Caco-2 (cell line): ENCODE data around the gene GSDME. TPM values are rescaled to one million over a fixed set of nuclear protein-coding genes. Genes with fewer than 3 reads are reported as not detected.

Source experiments
- BruUV-seq: library from RNA; stranded (reverse); fragments of 400-500 nt; replicated peaks from 2 replicates; lab custom pipeline; 2021; lab: Mats Ljungman, UMichigan
- CTCF ChIA-PET: fragments of 300-600 bp; sonication (Branson Sonifier 250); formaldehyde crosslinking; loops from one replicate; lab custom pipeline; 2022; ENCODE audit warnings: antibody characterized with exemption; lab: Charles Lee
- POLR2A ChIA-PET: fragments of 300-600 bp; sonication (Branson Sonifier 250); formaldehyde crosslinking; loops from one replicate; lab custom pipeline; 2022; ENCODE audit warnings: antibody characterized with exemption; lab: Charles Lee
- DNase-seq, 2 experiments: peaks; one replicate each; pipeline versions ENCODE4 v3.0.0 to v3.0.0-alpha.2; 2020 to 2022
- H3K27me3 ChIP-seq: replicated peaks from 2 replicates; pipeline ENCODE4 v1.6.0; 2011; ENCODE audit warnings: low read length; ENCODE audit not compliant: control insufficient read depth, insufficient read depth
- H3K36me3 ChIP-seq: 2 replicates; pipeline ENCODE4 v1.5.1; 2011; ENCODE audit warnings: low read length; ENCODE audit not compliant: control insufficient read depth, insufficient read depth
- H3K4me1 ChIP-seq: fragments of 250-450 bp; sonication (Bioruptor Pico); 2 replicates; pipeline ENCODE4 v1.5.1; 2020; ENCODE audit warnings: mild to moderate bottlenecking
- H3K4me3 ChIP-seq: 2 replicates; pipeline ENCODE4 v1.5.1; 2011; ENCODE audit warnings: low read depth, mild to moderate bottlenecking, control low read depth, low read length
- H3K9me3 ChIP-seq: fragments of 250-450 bp; sonication (Bioruptor Pico); 2 replicates; pipeline ENCODE4 v1.5.1; 2020; ENCODE audit warnings: mild to moderate bottlenecking, moderate library complexity
- H3K27ac Mint-ChIP-seq: one replicate; pipeline ENCODE4 v1.8.0; 2022; ENCODE audit warnings: mixed read lengths; ENCODE audit not compliant: unreplicated experiment
- H3K27me3 Mint-ChIP-seq: one replicate; pipeline ENCODE4 v1.8.0; 2022; ENCODE audit warnings: mixed read lengths; ENCODE audit not compliant: insufficient read depth, unreplicated experiment
- H3K36me3 Mint-ChIP-seq: one replicate; pipeline ENCODE4 v1.8.0; 2022; ENCODE audit warnings: mild to moderate bottlenecking, mixed read lengths; ENCODE audit not compliant: insufficient read depth, unreplicated experiment
- H3K4me1 Mint-ChIP-seq: one replicate; pipeline ENCODE4 v1.8.0; 2022; ENCODE audit warnings: low read depth, mixed read lengths; ENCODE audit not compliant: unreplicated experiment
- H3K4me3 Mint-ChIP-seq: one replicate; pipeline ENCODE4 v1.8.0; 2022; ENCODE audit warnings: mild to moderate bottlenecking, moderate library complexity, mixed read lengths; ENCODE audit not compliant: unreplicated experiment
- H3K9me3 Mint-ChIP-seq: one replicate; pipeline ENCODE4 v1.8.0; 2022; ENCODE audit warnings: mixed read lengths; ENCODE audit not compliant: unreplicated experiment
- CTCF ChIP-seq, 2 experiments: fragments of 200-600 bp in 1 of 2; IDR thresholded peaks; 1 replicate in 1 of 2; 2 replicates in 1 of 2; pipeline versions ENCODE4 v1.5.1 to v1.8.0; 2011 to 2022; ENCODE audit warnings: antibody characterized with exemption in 1 of 2, control low read depth in 1 of 2, inconsistent platforms in 1 of 2, low read depth in 1 of 2, low read length in 1 of 2, mild to moderate bottlenecking in 1 of 2, moderate library complexity in 1 of 2; ENCODE audit not compliant: insufficient read depth in 1 of 2, severe bottlenecking in 1 of 2, unreplicated experiment in 1 of 2
- intact Hi-C: fragments of 100-400 bp; cut with micrococcal nuclease; formaldehyde crosslinking; loops from one replicate; pipeline ENCODE4 v1.10.0; 2022; ENCODE audit not compliant: unreplicated experiment
- total RNA-seq: library from RNA; stranded (reverse); gene quantifications from 2 replicates; pipeline ENCODE4 v1.2.3, GENCODE V29; 2022

Gene GSDME
- total RNA-seq, 1 experiment from 2014 or later = 35.2 TPM

GRCh38 chr7:24783698-24784097 is 26.4 kb upstream of the GSDME start:
- no peaks in the 10 kb centered on the region for H3K36me3 ChIP-seq
- ChIA-PET CTCF (no interaction called here), POLR2A (no interaction called here)
- no peak for DNase-seq
- Mint-ChIP-seq H3K4me3 (no peak overlapping the region), H3K36me3 (no peaks in the 10 kb centered on the region), H3K4me1 (no peaks in the 10 kb centered on the region), H3K27me3 (no peaks in the 10 kb centered on the region), H3K9me3 (peaks cover 9% of the 10 kb centered on the region), H3K27ac (no peak overlapping the region)
- BruUV-seq = no TSS peak
- TF ChIP-seq CTCF (IDR thresholded peaks at IDR 0.05; ENCODE audit: insufficient read depth in 1 of 2, low read depth in 1 of 2, low read length in 1 of 2, severe bottlenecking in 1 of 2, unreplicated experiment in 1 of 2) = no peak
- intact Hi-C loops = no loop called here
- H3K27me3 ChIP-seq = no peaks in the 10 kb centered on the region
- no peak overlapping the region for H3K4me3 ChIP-seq
- peaks cover 8% of the 10 kb centered on the region; the same call in 1 of the 2 replicates for H3K4me1 ChIP-seq
- H3K9me3 ChIP-seq = no peaks in the 10 kb centered on the region; the same call in 1 of the 2 replicates

- Histone ChIP-seq H3K4me1 (no peaks in the 10 kb centered on the region), H3K27me3 (no peaks in the 10 kb centered on the region), H3K4me3 (no peak overlapping the region), H3K36me3 (no peaks in the 10 kb centered on the region), H3K9me3 (no peaks in the 10 kb centered on the region)
- BruUV-seq = no TSS peak
- no peaks in the 10 kb centered on the region for H3K36me3 Mint-ChIP-seq
- no peaks in the 10 kb centered on the region for H3K4me1 Mint-ChIP-seq
- CTCF ChIA-PET = no interaction called here
- intact Hi-C loops = no loop called here
- DNase-seq = no peak
- no peaks in the 10 kb centered on the region for H3K27me3 Mint-ChIP-seq
- TF ChIP-seq CTCF (IDR thresholded peaks at IDR 0.05; ENCODE audit: insufficient read depth in 1 of 2, low read depth in 1 of 2, low read length in 1 of 2, severe bottlenecking in 1 of 2, unreplicated experiment in 1 of 2) = no peak
- H3K4me3 Mint-ChIP-seq = no peak overlapping the region
- no peak overlapping the region for H3K27ac Mint-ChIP-seq
- POLR2A ChIA-PET = no interaction called here
- H3K9me3 Mint-ChIP-seq = no peaks in the 10 kb centered on the region
Measured at GRCh38 chr7:24781106-24781505, 23.8 kb upstream of the GSDME start.

GRCh38 chr7:24779283-24779655 is 22.0 kb upstream of the GSDME start:
- Mint-ChIP-seq H3K4me1 (no peaks in the 10 kb centered on the region), H3K27ac (no peak overlapping the region), H3K27me3 (no peaks in the 10 kb centered on the region), H3K4me3 (no peak overlapping the region), H3K36me3 (no peaks in the 10 kb centered on the region), H3K9me3 (no peaks in the 10 kb centered on the region)
- intact Hi-C loops = no loop called here
- no peaks in the 10 kb centered on the region for H3K27me3 ChIP-seq
- no TSS peak for BruUV-seq
- ChIA-PET CTCF (no interaction called here), POLR2A (no interaction called here)
- H3K4me1 ChIP-seq = no peaks in the 10 kb centered on the region
- H3K9me3 ChIP-seq = no peaks in the 10 kb centered on the region
- TF ChIP-seq CTCF (IDR thresholded peaks at IDR 0.05; ENCODE audit: insufficient read depth in 1 of 2, low read depth in 1 of 2, low read length in 1 of 2, severe bottlenecking in 1 of 2, unreplicated experiment in 1 of 2) = no peak
- no peak overlapping the region for H3K4me3 ChIP-seq
- H3K36me3 ChIP-seq = no peaks in the 10 kb centered on the region
- no peak for DNase-seq
